H1 (cell line): ENCODE data around the gene TRMT61A. TPM values are rescaled to one million over a fixed set of nuclear protein-coding genes. Genes with fewer than 3 reads are reported as not detected.

Source experiments
- polyA plus RNA-seq, 7 experiments: library from polyadenylated mRNA; depleted of rRNA in 3 of 7; stranded (reverse) in 5 of 7; unstranded in 2 of 7; fragments of >200 nt in 5 of 7; fragments of 200-250 nt in 2 of 7; gene quantifications; 1 replicate in 5 of 7; 2 replicates in 1 of 7; 4 replicates in 1 of 7; pipeline versions ENCODE4 v1.2.1 to v1.2.3, GENCODE V29; 2011 to 2013; ENCODE audit warnings: missing spikeins in 2 of 7, mixed read lengths in 2 of 7
- total RNA-seq: library from RNA; stranded (reverse); fragmentation: NEBNext Ultra II Directional; extraction: Animal tissue kit (Norgen Biotek cat#: 25700); gene quantifications from 2 replicates; pipeline ENCODE4 v1.2.1, GENCODE V29; 2021
- TF ChIP-seq, protein P1 (sequence below): fragments of 300-600 bp; sonication (generic); IDR thresholded peaks from 2 replicates; pipeline ENCODE4 v1.7.1; 2012; ENCODE audit warnings: low read length, moderate library complexity, mild to moderate bottlenecking, inconsistent platforms; ENCODE audit not compliant: insufficient replicate concordance

The TRMT61A gene
- total and polyA plus RNA-seq, 2 of the 8 experiments (the other 6 are each of a cell fraction or from before 2014, with no cell fraction given) = 15.8 to 19.0 TPM

- TF ChIP-seq, protein P1, sequence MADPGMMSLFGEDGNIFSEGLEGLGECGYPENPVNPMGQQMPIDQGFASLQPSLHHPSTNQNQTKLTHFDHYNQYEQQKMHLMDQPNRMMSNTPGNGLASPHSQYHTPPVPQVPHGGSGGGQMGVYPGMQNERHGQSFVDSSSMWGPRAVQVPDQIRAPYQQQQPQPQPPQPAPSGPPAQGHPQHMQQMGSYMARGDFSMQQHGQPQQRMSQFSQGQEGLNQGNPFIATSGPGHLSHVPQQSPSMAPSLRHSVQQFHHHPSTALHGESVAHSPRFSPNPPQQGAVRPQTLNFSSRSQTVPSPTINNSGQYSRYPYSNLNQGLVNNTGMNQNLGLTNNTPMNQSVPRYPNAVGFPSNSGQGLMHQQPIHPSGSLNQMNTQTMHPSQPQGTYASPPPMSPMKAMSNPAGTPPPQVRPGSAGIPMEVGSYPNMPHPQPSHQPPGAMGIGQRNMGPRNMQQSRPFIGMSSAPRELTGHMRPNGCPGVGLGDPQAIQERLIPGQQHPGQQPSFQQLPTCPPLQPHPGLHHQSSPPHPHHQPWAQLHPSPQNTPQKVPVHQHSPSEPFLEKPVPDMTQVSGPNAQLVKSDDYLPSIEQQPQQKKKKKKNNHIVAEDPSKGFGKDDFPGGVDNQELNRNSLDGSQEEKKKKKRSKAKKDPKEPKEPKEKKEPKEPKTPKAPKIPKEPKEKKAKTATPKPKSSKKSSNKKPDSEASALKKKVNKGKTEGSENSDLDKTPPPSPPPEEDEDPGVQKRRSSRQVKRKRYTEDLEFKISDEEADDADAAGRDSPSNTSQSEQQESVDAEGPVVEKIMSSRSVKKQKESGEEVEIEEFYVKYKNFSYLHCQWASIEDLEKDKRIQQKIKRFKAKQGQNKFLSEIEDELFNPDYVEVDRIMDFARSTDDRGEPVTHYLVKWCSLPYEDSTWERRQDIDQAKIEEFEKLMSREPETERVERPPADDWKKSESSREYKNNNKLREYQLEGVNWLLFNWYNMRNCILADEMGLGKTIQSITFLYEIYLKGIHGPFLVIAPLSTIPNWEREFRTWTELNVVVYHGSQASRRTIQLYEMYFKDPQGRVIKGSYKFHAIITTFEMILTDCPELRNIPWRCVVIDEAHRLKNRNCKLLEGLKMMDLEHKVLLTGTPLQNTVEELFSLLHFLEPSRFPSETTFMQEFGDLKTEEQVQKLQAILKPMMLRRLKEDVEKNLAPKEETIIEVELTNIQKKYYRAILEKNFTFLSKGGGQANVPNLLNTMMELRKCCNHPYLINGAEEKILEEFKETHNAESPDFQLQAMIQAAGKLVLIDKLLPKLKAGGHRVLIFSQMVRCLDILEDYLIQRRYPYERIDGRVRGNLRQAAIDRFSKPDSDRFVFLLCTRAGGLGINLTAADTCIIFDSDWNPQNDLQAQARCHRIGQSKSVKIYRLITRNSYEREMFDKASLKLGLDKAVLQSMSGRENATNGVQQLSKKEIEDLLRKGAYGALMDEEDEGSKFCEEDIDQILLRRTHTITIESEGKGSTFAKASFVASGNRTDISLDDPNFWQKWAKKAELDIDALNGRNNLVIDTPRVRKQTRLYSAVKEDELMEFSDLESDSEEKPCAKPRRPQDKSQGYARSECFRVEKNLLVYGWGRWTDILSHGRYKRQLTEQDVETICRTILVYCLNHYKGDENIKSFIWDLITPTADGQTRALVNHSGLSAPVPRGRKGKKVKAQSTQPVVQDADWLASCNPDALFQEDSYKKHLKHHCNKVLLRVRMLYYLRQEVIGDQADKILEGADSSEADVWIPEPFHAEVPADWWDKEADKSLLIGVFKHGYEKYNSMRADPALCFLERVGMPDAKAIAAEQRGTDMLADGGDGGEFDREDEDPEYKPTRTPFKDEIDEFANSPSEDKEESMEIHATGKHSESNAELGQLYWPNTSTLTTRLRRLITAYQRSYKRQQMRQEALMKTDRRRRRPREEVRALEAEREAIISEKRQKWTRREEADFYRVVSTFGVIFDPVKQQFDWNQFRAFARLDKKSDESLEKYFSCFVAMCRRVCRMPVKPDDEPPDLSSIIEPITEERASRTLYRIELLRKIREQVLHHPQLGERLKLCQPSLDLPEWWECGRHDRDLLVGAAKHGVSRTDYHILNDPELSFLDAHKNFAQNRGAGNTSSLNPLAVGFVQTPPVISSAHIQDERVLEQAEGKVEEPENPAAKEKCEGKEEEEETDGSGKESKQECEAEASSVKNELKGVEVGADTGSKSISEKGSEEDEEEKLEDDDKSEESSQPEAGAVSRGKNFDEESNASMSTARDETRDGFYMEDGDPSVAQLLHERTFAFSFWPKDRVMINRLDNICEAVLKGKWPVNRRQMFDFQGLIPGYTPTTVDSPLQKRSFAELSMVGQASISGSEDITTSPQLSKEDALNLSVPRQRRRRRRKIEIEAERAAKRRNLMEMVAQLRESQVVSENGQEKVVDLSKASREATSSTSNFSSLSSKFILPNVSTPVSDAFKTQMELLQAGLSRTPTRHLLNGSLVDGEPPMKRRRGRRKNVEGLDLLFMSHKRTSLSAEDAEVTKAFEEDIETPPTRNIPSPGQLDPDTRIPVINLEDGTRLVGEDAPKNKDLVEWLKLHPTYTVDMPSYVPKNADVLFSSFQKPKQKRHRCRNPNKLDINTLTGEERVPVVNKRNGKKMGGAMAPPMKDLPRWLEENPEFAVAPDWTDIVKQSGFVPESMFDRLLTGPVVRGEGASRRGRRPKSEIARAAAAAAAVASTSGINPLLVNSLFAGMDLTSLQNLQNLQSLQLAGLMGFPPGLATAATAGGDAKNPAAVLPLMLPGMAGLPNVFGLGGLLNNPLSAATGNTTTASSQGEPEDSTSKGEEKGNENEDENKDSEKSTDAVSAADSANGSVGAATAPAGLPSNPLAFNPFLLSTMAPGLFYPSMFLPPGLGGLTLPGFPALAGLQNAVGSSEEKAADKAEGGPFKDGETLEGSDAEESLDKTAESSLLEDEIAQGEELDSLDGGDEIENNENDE = no peak
Observed at GRCh38 chr14:103552846-103553210, 23.8 kb downstream of the TRMT61A start (continued).
